Panc1 (cell line): ENCODE data around the gene MACROD2. TPM values are rescaled to one million over a fixed set of nuclear protein-coding genes. Genes with fewer than 3 reads are reported as not detected.

Experiments
- ATAC-seq: fragments of 200-7000 bp; cut with Tn5 transposase; 2 replicates; pipeline ENCODE4 v1.9.1; 2020; ENCODE audit warnings: mild to moderate bottlenecking, moderate library complexity
- BruUV-seq: library from RNA; stranded (reverse); fragments of 400-500 nt; replicated peaks from 2 replicates; lab custom pipeline; 2021; lab: Mats Ljungman, UMichigan
- CTCF ChIA-PET: fragments of 300-600 bp; sonication (Branson Sonifier 250); formaldehyde crosslinking; loops from one replicate; lab custom pipeline; 2022; ENCODE audit warnings: antibody characterized with exemption; lab: Charles Lee
- POLR2A ChIA-PET: fragments of 300-600 bp; sonication (Branson Sonifier 250); formaldehyde crosslinking; loops from one replicate; lab custom pipeline; 2022; ENCODE audit warnings: antibody characterized with exemption; lab: Charles Lee
- DNase-seq: peaks from one replicate; pipeline ENCODE4 v3.0.0-alpha.2; 2010; ENCODE audit warnings: low read depth, low spot score
- H3K27ac ChIP-seq: 2 replicates; pipeline ENCODE4 v1.5.1; 2011; ENCODE audit warnings: mild to moderate bottlenecking, low read length, inconsistent platforms
- H3K27me3 ChIP-seq: fragments of 200-500 bp; sonication (Bioruptor generic); 2 replicates; pipeline ENCODE4 v1.6.0; 2014; ENCODE audit warnings: low read length, inconsistent platforms; ENCODE audit not compliant: control insufficient read depth, insufficient read depth
- H3K36me3 ChIP-seq: fragments of 200-500 bp; sonication (Bioruptor generic); 2 replicates; pipeline ENCODE4 v1.5.1; 2014; ENCODE audit warnings: inconsistent platforms, mild to moderate bottlenecking, low read length, moderate library complexity; ENCODE audit not compliant: control insufficient read depth, insufficient read depth
- H3K4me1 ChIP-seq: 2 replicates; pipeline ENCODE4 v1.5.1; 2011; ENCODE audit warnings: inconsistent platforms, mild to moderate bottlenecking, low read length, moderate library complexity; ENCODE audit not compliant: control insufficient read depth, insufficient read depth
- H3K4me3 ChIP-seq, 2 experiments: 2 replicates each; pipeline ENCODE4 v1.5.1; 2011 to 2012; ENCODE audit warnings: low read depth in 2 of 2, low read length in 2 of 2, mild to moderate bottlenecking in 2 of 2, inconsistent platforms in 1 of 2, moderate library complexity in 1 of 2
- H3K9me3 ChIP-seq: fragments of 200-500 bp; sonication (Bioruptor generic); 2 replicates; pipeline ENCODE4 v1.5.1; 2014; ENCODE audit warnings: low read depth, mild to moderate bottlenecking, inconsistent platforms, low read length, moderate library complexity; ENCODE audit not compliant: control insufficient read depth, insufficient read depth
- POLR2AphosphoS5 ChIP-seq: IDR thresholded peaks from 2 replicates; pipeline ENCODE4 v1.6.1; 2012; ENCODE audit warnings: mild to moderate bottlenecking, low read depth, low read length, moderate library complexity
- SIN3A ChIP-seq: IDR thresholded peaks from 2 replicates; pipeline ENCODE4 v1.6.1; 2012; ENCODE audit warnings: low read depth, mild to moderate bottlenecking, low read length, moderate library complexity, borderline replicate concordance; ENCODE audit not compliant: insufficient read depth
- TCF7L2 ChIP-seq: IDR thresholded peaks from 2 replicates; pipeline ENCODE4 v1.6.1; 2011; ENCODE audit warnings: mild to moderate bottlenecking, low read depth, low read length, inconsistent platforms
- in situ Hi-C: cut with HindIII; loops from 2 replicates; pipeline ENCODE4 v1.10.0; 2016; ENCODE audit warnings: low sequenced_read_pairs, low pct_unique_long_range_greater_than_20kb
- intact Hi-C: fragments of 100-400 bp; cut with micrococcal nuclease; formaldehyde crosslinking; loops from one replicate; pipeline ENCODE4 v1.10.0; 2022; ENCODE audit not compliant: unreplicated experiment
- total RNA-seq: library from RNA; stranded (reverse); gene quantifications from one replicate; pipeline ENCODE4 v1.2.1, GENCODE V29; 2021; ENCODE audit not compliant: unreplicated experiment
- TF ChIP-seq, protein P1 (sequence below): fragments of 450-650 bp; IDR thresholded peaks from 2 replicates; pipeline ENCODE4 v1.5.1; 2017; ENCODE audit warnings: mild to moderate bottlenecking
- TF ChIP-seq, protein P2 (sequence below), 2 experiments: IDR thresholded peaks; 2 replicates each; pipeline ENCODE4 v1.6.1; 2011 to 2012; ENCODE audit warnings: low read depth in 2 of 2, control low read depth in 1 of 2, low read length in 1 of 2, mild to moderate bottlenecking in 1 of 2, moderate library complexity in 1 of 2; ENCODE audit not compliant: insufficient read depth in 1 of 2

The MACROD2 gene
- total RNA-seq, 1 experiment from 2014 or later = 1.2 TPM

DNA sequence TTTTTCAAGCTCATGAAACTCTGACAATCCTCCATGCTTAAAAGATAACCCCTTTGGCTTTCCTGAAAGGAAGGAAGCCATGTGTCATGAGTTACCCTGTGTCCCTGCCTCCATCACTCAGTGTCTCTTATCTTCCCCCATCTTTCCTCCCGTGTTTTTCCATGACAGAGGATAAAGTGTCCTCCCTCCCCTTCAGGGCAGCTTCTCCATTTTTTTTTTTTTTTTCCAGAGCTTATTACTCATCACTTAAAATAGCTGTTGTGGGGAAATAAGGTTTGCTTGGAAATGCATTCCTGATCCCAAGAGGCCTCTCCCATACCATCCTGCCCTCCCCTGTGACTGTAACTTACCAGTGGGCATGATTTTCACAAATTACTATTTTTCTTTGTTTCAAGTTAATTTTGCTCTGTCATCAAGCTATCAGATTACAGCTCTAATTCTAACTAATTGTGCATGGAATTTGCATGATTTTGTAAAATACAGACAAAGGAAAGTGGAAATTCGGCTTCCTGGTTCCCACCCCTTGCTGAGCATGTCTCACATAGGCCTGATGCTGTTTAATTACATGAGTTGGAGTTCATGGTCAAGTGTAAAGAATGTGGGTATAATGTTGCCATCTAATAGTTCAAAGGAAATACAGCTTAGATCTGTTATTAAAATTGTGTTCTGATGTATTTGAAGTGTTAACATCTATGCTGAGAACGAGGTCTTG, 956.5 kb downstream of the MACROD2 start:
- Histone ChIP-seq H3K27ac (no peak overlapping the region), H3K4me3 (no peak overlapping the region), H3K36me3 (no peaks in the 10 kb centered on the region; the same call in 1 of the 2 replicates), H3K27me3 (no peaks in the 10 kb centered on the region), H3K9me3 (no peaks in the 10 kb centered on the region), H3K4me1 (no peaks in the 10 kb centered on the region)
- ChIA-PET POLR2A (interaction anchor here (0.7 kb wide), 1 partner anchor 885 kb away, joined by 5 read pairs; no protein-coding TSS in a partner anchor), CTCF (no interaction called here)
- ATAC-seq = no peak
- no peak for DNase-seq
- in situ Hi-C loops = no loop called here
- TF ChIP-seq POLR2AphosphoS5 (no peak), SIN3A (no peak), TCF7L2 (no peak)
- TF ChIP-seq, protein P1, sequence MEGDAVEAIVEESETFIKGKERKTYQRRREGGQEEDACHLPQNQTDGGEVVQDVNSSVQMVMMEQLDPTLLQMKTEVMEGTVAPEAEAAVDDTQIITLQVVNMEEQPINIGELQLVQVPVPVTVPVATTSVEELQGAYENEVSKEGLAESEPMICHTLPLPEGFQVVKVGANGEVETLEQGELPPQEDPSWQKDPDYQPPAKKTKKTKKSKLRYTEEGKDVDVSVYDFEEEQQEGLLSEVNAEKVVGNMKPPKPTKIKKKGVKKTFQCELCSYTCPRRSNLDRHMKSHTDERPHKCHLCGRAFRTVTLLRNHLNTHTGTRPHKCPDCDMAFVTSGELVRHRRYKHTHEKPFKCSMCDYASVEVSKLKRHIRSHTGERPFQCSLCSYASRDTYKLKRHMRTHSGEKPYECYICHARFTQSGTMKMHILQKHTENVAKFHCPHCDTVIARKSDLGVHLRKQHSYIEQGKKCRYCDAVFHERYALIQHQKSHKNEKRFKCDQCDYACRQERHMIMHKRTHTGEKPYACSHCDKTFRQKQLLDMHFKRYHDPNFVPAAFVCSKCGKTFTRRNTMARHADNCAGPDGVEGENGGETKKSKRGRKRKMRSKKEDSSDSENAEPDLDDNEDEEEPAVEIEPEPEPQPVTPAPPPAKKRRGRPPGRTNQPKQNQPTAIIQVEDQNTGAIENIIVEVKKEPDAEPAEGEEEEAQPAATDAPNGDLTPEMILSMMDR = no peak
- no TSS peak for BruUV-seq
- intact Hi-C loops = no loop called here

DNA sequence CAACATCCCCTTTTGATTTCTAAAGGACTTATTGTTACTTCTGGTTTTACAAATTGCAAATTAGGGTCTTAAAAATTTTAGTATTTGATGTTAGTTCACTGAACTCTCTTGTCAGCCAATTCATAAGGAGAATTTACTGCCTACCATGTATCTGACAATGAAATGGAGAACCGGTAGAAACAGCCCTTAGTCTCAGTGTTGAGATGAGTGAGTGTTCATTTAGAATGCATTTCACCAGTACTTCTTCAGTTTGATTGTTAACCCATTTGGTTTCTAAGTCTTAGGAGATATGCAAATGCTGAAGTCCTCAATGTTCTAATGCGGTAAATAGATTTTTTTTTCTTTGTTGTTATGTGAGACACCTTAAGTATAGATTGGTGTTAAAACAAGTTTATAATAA, 958.4 kb downstream of the MACROD2 start:
- ChIA-PET POLR2A (no interaction called here), CTCF (no interaction called here)

More for the DNA sequence above, 958.4 kb downstream of the MACROD2 start:
- Histone ChIP-seq H3K27ac (no peak overlapping the region), H3K27me3 (no peaks in the 10 kb centered on the region), H3K4me3 (no peak overlapping the region), H3K4me1 (no peaks in the 10 kb centered on the region), H3K36me3 (no peaks in the 10 kb centered on the region; the same call in 1 of the 2 replicates), H3K9me3 (no peaks in the 10 kb centered on the region)
- in situ Hi-C loops = no loop called here
- TF ChIP-seq POLR2AphosphoS5 (no peak), TCF7L2 (no peak), SIN3A (no peak)
- TF ChIP-seq, protein P1 = no peak
- TF ChIP-seq, protein P2, sequence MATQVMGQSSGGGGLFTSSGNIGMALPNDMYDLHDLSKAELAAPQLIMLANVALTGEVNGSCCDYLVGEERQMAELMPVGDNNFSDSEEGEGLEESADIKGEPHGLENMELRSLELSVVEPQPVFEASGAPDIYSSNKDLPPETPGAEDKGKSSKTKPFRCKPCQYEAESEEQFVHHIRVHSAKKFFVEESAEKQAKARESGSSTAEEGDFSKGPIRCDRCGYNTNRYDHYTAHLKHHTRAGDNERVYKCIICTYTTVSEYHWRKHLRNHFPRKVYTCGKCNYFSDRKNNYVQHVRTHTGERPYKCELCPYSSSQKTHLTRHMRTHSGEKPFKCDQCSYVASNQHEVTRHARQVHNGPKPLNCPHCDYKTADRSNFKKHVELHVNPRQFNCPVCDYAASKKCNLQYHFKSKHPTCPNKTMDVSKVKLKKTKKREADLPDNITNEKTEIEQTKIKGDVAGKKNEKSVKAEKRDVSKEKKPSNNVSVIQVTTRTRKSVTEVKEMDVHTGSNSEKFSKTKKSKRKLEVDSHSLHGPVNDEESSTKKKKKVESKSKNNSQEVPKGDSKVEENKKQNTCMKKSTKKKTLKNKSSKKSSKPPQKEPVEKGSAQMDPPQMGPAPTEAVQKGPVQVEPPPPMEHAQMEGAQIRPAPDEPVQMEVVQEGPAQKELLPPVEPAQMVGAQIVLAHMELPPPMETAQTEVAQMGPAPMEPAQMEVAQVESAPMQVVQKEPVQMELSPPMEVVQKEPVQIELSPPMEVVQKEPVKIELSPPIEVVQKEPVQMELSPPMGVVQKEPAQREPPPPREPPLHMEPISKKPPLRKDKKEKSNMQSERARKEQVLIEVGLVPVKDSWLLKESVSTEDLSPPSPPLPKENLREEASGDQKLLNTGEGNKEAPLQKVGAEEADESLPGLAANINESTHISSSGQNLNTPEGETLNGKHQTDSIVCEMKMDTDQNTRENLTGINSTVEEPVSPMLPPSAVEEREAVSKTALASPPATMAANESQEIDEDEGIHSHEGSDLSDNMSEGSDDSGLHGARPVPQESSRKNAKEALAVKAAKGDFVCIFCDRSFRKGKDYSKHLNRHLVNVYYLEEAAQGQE (IDR thresholded peaks at IDR 0.05; ENCODE audit: insufficient read depth in 1 of 2, low read depth in 2 of 2, low read length in 1 of 2) = no peak
- no peak for ATAC-seq
- intact Hi-C loops = no loop called here
- no TSS peak for BruUV-seq
- DNase-seq = no peak
